ENCODE results near the gene LMNTD2.
"Not testable (repeated sequence)": the region's sequence is repeated elsewhere in the genome, so short reads cannot be mapped to it uniquely, and the experiment has no call there.

The LMNTD2 gene

DNA sequence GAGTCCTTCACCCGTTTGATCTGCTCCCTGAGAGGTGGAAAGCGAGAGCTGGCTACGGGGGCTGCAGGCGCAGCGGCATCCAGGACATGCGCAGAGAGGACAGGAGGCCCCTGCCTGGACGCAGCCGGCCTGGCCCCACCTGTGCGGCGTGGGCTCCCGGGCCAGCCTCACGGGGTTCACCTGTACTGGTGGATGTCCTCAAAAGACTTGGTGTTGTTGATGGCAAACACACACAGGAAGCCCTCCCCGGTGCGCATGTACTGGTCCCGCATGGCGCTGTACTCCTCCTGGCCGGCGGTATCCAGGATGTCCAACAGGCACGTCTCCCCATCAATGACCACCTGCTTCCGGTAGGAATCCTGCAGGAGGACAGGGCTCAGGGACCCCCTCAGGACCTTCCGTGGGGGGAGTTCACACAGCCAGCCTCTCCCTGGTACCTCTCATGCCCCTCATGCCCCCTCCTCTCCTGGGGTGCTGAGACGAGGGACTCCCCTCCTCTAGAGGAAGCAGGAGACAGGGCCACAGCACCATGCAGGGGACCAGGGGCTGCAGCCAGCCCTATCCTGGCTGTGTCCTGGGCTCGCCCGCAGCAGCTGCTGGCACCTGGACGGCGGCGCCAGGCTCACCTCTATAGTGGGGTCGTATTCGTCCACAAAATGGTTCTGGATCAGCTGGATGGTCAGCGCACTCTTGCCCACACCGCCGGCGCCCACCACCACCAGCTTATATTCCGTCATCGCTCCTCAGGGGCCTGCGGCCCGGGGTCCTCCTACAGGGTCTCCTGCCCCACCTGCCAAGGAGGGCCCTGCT is 26.7 kb downstream of the LMNTD2 start:
- no peak for DNase-seq

GRCh38 chr11:532986-533585 is 27.5 kb downstream of the LMNTD2 start:
- no peak for DNase-seq

DNA sequence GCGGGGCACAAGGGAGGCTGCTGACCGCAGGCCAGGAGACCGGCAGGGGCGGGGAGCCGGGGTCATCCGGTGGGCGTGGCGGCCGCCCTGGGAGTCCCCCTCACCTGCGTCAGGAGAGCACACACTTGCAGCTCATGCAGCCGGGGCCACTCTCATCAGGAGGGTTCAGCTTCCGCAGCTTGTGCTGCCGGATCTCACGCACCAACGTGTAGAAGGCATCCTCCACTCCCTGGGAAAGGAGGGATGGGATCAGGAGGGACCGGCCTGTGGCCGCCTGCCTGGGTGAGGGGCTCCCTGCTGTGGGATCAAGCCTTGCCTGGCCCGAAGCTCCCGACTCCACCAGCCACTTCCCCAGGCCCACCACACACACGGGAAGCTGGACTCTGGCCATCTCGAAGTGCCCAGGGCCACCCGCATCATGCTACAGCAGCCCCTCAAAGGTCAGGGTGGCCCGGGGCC is 28.0 kb downstream of the LMNTD2 start:
- no peak for DNase-seq

DNA sequence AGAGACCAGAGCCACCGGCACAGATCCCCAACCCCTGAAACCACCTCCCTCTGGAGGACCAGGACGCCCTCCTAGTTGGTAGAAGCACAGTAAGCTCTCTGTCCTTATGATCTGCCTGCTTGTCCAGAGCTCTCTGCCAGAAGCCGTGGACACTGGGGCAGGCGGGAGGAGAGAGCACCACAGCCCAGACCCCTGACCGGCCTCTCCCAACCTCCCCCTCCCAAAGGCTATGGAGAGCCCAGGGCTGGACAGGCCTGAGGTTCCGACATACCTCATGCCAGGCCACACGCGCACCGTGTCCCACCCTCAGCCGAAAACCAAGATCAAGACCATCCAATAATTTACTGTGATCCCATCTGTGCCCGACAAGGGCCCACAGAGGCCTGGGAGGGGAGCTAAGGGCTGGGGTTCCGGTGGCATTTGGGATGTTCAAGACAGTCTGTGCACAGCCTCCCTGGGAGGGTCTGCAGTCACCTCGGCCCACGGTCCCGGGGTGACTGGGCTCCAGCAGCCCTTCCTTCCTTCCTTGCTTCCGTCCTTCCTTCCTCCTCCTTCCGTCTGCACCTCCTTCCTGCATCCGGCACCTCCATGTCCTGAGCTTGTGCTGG is 28.5 kb downstream of the LMNTD2 start:
- DNase-seq: no peak

DNA sequence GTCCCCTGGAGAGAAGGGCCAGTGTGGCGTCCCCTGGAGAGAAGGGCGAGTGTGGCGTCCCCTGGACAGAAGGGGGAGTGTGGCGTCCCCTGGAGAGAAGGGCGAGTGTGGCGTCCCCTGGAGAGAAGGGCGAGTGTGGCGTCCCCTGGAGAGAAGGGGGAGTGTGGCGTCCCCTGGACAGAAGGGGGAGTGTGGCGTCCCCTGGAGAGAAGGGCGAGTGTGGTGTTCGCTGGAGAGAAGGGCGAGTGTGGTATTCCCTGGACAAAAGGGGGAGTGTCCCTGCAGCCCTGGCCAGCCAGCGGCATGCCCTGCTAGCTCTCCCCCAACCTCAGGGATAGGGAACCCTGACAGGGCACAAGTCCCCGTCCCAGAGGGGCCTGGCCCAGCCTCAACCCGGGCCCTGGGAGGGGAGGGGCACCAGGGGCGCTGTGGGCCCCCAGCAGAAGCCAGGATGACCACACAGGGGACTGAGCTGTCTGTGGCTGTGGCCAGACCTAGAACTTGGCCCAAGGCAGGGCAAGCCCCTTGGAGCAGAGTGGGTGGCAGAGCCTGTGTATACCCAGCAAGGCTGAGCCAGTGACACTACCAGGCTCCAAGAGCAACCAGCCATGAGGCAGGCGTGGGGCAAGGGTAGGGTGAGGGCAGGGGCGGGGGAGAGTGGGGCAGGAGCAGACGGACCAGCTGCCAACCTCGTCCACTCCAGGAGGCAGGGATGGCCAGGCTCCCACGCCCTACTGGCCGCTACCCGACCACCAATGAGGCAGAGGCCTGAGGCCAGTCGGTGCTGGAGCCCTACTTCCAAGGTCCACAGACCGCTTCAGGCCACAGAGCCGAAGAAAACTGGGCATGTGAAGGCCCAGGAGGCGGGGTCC is 29.3 kb downstream of the LMNTD2 start:
- no peak for DNase-seq

GRCh38 chr11:529728-530411 is 30.7 kb downstream of the LMNTD2 start:
- DNase-seq: no peak

GRCh38 chr11:528815-529727 is 31.5 kb downstream of the LMNTD2 start:
- DNase-seq: no peak

DNA sequence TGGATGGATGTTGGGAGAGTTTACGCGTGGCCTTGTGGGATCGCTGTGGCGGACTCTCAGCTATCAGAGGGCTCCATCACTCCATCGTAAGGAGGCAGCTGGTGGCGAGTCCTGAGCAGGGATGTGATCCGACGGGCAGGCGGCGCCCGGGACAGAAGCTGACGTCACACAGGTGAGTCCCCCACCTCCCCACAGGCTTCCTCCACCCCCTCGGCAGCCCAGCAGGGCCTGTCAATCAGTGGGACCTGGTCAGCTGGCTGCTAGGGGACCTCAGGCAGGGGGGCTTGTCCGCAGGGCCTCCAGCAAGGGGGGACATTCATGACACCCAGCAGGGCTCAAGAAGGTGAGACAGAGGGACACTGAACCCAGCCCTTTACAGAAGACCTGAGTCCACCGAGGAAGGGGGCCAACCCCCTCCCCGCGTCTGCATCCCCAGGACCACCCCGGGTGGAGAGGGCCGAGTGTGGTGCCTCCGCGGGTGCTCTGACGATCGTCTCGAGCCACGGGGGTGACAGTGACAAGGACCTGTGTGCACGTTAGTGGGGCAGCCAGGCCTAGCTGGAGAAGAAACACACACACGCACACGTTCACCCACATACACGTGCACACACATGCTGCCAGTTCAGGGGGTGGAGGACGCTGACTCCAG is 32.2 kb downstream of the LMNTD2 start:
- no peak for DNase-seq

- DNase-seq: no peak
These were observed 34.3 kb downstream of the LMNTD2 start for GRCh38 chr11:526192-526591.

- DNase-seq: no peak
These were observed 39.3 kb downstream of the LMNTD2 start for GRCh38 chr11:521177-521688.

DNA sequence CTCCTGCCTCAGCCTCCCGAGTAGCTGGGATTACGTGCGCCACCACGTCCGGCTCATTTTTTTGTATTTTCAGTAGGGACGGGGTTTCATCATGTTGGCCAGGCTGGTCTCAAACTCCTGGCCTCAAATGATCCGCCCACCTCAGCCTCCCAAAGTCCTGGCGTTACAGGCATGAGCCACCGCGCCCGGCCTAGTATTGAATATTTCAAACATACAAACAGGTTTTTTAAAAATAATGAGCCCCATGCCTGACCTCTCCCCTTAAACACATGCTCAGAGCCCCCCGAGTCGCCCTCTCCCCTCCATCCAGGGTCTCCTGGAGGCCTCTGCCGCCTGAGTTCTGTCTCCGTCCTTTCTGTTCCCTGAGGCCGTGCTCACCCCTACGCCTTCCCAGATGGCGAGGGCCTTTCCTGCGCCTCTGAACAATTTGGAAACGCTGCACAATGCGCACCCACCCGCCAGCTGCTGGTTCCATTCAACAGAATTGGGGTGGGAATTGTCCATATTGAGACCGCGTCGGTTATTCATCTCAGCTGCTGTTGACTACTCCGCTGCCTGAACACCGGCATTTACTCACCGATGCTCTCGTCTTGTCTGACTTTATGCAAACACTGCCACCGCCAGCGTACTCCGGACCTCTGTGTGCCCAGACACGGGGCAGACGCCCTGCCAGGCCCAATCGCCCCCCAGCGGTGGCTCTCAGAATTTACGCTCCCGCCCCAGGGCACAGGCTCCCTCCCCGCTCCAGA is 39.9 kb downstream of the LMNTD2 start:
- DNase-seq: peak in 1 of 2 donors; percentile 9

DNA sequence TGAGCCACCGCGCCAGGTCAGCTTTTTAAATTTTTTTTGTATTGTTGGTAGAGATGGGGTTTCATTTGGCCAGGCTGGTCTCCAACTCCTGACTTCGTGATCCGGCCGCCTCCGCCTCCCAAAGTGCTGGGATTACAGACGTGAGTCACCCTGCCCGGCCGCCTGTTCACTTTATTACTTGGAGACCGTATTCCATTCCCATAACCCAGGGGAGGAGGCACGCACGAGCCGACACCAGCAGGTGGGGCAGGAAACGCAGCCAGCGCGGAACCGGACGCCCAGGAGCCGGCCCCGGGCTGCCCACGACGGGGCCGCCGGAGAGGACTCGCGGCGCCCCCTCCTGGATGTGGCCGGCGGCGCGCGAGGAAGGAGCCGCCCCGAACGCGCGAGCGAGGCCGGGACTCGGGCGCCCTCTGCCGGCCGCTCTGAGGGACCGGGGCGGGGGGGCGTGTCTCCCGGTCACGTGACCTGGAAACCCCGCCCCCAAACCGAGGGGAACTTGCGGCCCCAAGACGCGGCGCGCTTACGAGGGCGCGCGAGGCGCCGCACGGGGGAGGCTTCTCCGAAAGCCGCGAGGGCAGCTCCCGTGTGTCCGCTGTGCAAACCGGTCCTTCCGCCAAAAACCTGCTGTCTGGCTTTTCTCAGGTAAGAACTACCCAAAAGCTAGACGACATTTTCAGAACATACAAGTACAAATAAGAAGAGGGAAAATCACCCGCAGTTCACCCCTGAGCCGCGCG is 41.9 kb downstream of the LMNTD2 start:
- DNase-seq: peak; percentile 88 to 98

DNA sequence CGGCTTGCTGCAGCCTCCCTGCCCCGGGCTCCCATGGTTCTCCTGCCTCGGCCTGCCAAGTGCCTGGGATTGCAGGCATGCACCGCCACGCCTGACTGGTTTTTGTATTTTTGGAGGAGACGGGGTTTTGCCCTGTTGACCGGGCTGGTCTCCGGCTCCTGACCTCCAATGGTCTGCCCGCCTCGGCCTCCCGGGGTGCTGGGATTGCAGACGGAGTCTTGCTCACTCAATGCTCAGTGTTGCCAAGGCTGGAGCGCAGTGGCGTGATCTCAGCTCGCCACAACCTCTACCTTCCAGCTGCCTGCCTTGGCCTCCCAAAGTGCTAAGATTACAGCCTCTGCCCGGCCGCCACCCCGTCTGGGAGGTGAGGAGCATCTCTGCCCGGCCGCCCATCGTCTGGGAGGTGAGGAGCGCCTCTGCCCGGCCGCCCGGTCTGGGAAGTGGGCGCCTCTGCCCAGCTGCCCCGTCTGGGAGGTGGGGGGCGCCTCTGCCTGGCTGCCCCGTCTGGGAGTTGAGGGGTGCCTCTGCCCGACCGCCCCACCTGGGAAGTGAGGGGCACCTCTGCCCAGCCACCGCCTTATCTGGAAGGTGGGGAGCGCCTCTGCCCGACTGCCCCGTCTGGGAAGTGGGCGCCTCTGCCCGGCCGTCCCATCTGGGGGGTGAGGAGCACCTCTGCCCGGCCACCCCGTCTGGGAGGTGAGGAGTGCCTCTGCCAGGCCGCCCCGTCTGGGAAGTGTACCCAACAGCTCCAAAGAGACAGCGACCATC is 43.4 kb downstream of the LMNTD2 start:
- not testable (repeated sequence) for DNase-seq

- DNase-seq: no peak
These were observed 44.1 kb downstream of the LMNTD2 start for GRCh38 chr11:516400-516799.

GRCh38 chr11:515131-515530 is 45.4 kb downstream of the LMNTD2 start:
- no peak for DNase-seq

GRCh38 chr11:514606-515005 is 45.9 kb downstream of the LMNTD2 start:
- DNase-seq: peak in 1 of 2 donors; percentile 27

- DNase-seq: peak; percentile 28 to 34
These were observed 47.6 kb downstream of the LMNTD2 start for GRCh38 chr11:512761-513595.
